Measurements from ENCODE around the gene EPHB1. TPM values are rescaled to one million over a fixed set of nuclear protein-coding genes. Genes with fewer than 3 reads are reported as not detected.

EPHB1 gene
- total RNA-seq, 4 donors from 2014 or later, result 2.6 to 5.3 (median 3.1) TPM; not detected in 1

GRCh38 chr3:135143474-135143873 lies 348.4 kb downstream of the EPHB1 start:
- Histone ChIP-seq H3K36me3 (no peaks in the 10 kb centered on the region), H3K9me3 (no peaks in the 10 kb centered on the region), H3K4me1 (no peaks in the 10 kb centered on the region), H3K27ac (no peak overlapping the region), H3K27me3 (no peaks in the 10 kb centered on the region), H3K4me3 (no peak overlapping the region)
- DNase-seq, result no peak
- intact Hi-C loops (cut with DNase I; ENCODE audit: low total_unique reads), result no loop called here
- TF ChIP-seq, protein P1, sequence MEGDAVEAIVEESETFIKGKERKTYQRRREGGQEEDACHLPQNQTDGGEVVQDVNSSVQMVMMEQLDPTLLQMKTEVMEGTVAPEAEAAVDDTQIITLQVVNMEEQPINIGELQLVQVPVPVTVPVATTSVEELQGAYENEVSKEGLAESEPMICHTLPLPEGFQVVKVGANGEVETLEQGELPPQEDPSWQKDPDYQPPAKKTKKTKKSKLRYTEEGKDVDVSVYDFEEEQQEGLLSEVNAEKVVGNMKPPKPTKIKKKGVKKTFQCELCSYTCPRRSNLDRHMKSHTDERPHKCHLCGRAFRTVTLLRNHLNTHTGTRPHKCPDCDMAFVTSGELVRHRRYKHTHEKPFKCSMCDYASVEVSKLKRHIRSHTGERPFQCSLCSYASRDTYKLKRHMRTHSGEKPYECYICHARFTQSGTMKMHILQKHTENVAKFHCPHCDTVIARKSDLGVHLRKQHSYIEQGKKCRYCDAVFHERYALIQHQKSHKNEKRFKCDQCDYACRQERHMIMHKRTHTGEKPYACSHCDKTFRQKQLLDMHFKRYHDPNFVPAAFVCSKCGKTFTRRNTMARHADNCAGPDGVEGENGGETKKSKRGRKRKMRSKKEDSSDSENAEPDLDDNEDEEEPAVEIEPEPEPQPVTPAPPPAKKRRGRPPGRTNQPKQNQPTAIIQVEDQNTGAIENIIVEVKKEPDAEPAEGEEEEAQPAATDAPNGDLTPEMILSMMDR (IDR thresholded peaks at IDR 0.05), result no peak
- no peak for TF ChIP-seq POLR2A (IDR thresholded peaks at IDR 0.05)

DNA sequence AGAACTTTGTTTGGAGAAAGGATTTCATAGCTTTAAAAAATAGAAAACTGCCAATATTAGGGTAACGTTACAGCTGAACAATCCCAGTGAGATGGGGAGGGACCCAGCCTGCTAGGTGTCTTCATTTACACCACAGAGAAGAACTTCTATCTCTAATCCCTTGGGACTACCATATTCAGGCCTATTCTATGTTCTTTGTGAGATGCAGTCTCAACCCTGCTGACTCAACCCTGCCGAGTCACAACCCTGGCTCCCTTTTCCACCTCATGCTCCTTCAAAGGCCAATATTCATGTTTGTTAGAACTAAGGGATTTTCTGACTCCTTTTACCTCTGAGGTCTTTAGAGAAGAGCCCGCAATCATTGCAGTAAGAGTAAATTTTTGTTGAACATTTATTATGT lies 350.5 kb downstream of the EPHB1 start:
- DNase-seq, result no peak
- Histone ChIP-seq H3K27me3 (no peaks in the 10 kb centered on the region), H3K9me3 (no peaks in the 10 kb centered on the region), H3K36me3 (no peaks in the 10 kb centered on the region), H3K27ac (no peak overlapping the region), H3K4me1 (no peaks in the 10 kb centered on the region), H3K4me3 (no peak overlapping the region)
- intact Hi-C loops (cut with DNase I; ENCODE audit: low total_unique reads), result no loop called here
- TF ChIP-seq, protein P1 (IDR thresholded peaks at IDR 0.05), result no peak
- no peak for TF ChIP-seq POLR2A (IDR thresholded peaks at IDR 0.05)

DNA sequence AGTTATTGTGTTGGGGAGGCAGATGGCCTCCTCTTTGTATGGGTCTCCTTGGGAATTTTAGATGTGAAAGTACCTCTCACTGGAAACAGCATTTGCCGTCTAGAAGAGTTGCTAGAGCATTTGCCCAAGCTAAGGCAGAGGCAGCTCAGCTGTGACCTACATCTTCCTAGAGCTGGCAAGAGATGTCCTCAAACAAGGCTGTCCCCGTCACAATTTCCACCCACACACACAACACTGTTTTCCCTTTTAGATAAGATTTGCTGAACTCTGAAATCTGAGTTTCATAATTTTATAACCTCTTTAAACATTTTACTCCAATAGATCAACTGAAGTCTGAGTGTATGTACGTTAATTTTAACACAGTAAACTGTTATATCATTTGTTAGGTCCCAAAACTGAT lies 352.6 kb downstream of the EPHB1 start:
- no peaks in the 10 kb centered on the region for H3K27me3 ChIP-seq
- no peak for TF ChIP-seq POLR2A (IDR thresholded peaks at IDR 0.05)
- H3K36me3 ChIP-seq, result no peaks in the 10 kb centered on the region
- H3K9me3 ChIP-seq, result no peaks in the 10 kb centered on the region
- intact Hi-C loops (cut with DNase I; ENCODE audit: low total_unique reads), result no loop called here
- no peaks in the 10 kb centered on the region for H3K4me1 ChIP-seq
- no peak overlapping the region for H3K4me3 ChIP-seq
- DNase-seq, result no peak
- H3K27ac ChIP-seq, result no peak overlapping the region

GRCh38 chr3:135148398-135149020 lies 353.4 kb downstream of the EPHB1 start:
- Histone ChIP-seq H3K27me3 (no peaks in the 10 kb centered on the region), H3K9me3 (no peaks in the 10 kb centered on the region), H3K36me3 (no peaks in the 10 kb centered on the region), H3K4me3 (no peak overlapping the region), H3K4me1 (no peaks in the 10 kb centered on the region), H3K27ac (no peak overlapping the region)
- no peak for TF ChIP-seq POLR2A (IDR thresholded peaks at IDR 0.05)
- TF ChIP-seq, protein P1 (IDR thresholded peaks at IDR 0.05), result no peak
- DNase-seq, result peak; percentile 33 to 45
- intact Hi-C loops (cut with DNase I; ENCODE audit: low total_unique reads), result no loop called here

- Histone ChIP-seq H3K27ac (no peak overlapping the region), H3K27me3 (no peaks in the 10 kb centered on the region), H3K36me3 (no peaks in the 10 kb centered on the region), H3K9me3 (no peaks in the 10 kb centered on the region), H3K4me3 (no peak overlapping the region), H3K4me1 (no peaks in the 10 kb centered on the region)
- intact Hi-C loops (cut with DNase I; ENCODE audit: low total_unique reads), result no loop called here
- TF ChIP-seq, protein P1 (IDR thresholded peaks at IDR 0.05), result no peak
- TF ChIP-seq POLR2A (IDR thresholded peaks at IDR 0.05), result no peak
- DNase-seq, result no peak
Measured at GRCh38 chr3:135149707-135150681, 354.9 kb downstream of the EPHB1 start.

All from uterus (tissue), 4 donors.